Small intestine (tissue), 16 donors: Measurements from ENCODE around the gene CPNE6. TPM values are rescaled to one million over a fixed set of nuclear protein-coding genes. Genes with fewer than 3 reads are reported as not detected.
A peak's percentile ranks its signal among the peaks of the same experiment; 100 is the strongest.
"Not testable (repeated sequence)": the region's sequence is repeated elsewhere in the genome, so short reads cannot be mapped to it uniquely, and the experiment has no call there.

ENCODE experiments used
- DNase-seq, 2 donors: peaks; one replicate each; pipeline versions ENCODE4 v3.0.0 to v3.0.0-alpha.2; 2013
- FAIRE-seq: peaks from 2 replicates; lab custom pipeline; 2012; peaks lifted over from hg19 to GRCh38; lab: Jason Lieb, UNC
- H3K27ac ChIP-seq, 3 donors: one replicate each; pipeline ENCODE4 v1.5.1; 2013; ENCODE audit warnings: low read length in 2 of 3, mild to moderate bottlenecking in 2 of 3, control low read depth in 1 of 3, inconsistent platforms in 1 of 3, low read depth in 1 of 3, moderate library complexity in 1 of 3
- H3K27me3 ChIP-seq, 3 donors: one replicate each; pipeline ENCODE4 v1.6.1; 2013; ENCODE audit warnings: low read length in 3 of 3, inconsistent platforms in 1 of 3; ENCODE audit not compliant: control insufficient read depth in 3 of 3, insufficient read depth in 3 of 3
- H3K36me3 ChIP-seq, 3 donors: one replicate each; pipeline ENCODE4 v1.6.1; 2013; ENCODE audit warnings: low read length in 3 of 3, inconsistent platforms in 1 of 3, low read depth in 1 of 3, mild to moderate bottlenecking in 1 of 3, moderate library complexity in 1 of 3; ENCODE audit not compliant: control insufficient read depth in 3 of 3, insufficient read depth in 2 of 3
- H3K4me1 ChIP-seq, 3 donors: one replicate each; pipeline ENCODE4 v1.6.1; 2013; ENCODE audit warnings: low read length in 2 of 3, inconsistent platforms in 1 of 3, low read depth in 1 of 3, mild to moderate bottlenecking in 1 of 3, moderate library complexity in 1 of 3; ENCODE audit not compliant: control insufficient read depth in 3 of 3, insufficient read depth in 2 of 3
- H3K4me3 ChIP-seq, 3 donors: one replicate each; pipeline ENCODE4 v1.5.1; 2013; ENCODE audit warnings: low read length in 3 of 3, control low read depth in 1 of 3, inconsistent platforms in 1 of 3, low read depth in 1 of 3, mild to moderate bottlenecking in 1 of 3, moderate library complexity in 1 of 3
- H3K9me3 ChIP-seq, 2 donors: one replicate each; pipeline ENCODE4 v1.6.1; 2013; ENCODE audit warnings: low read depth in 1 of 2, low read length in 1 of 2; ENCODE audit not compliant: control insufficient read depth in 2 of 2, insufficient read depth in 1 of 2
- WGBS, 3 donors: extraction: QIAGEN DNeasy Blood & Tissue Kit; methylation state at CpG; one replicate each; pipeline ENCODE4 v1.1.7; 2013; 5-methylcytosine and 5-hydroxymethylcytosine counted together
- long read RNA-seq, 10 donors: transcript quantifications; one replicate each; lab custom pipeline, GENCODE V29; 2026
- polyA plus RNA-seq, 4 donors: library from polyadenylated mRNA; stranded (reverse) in 3 of 4; unstranded in 1 of 4; fragments of 200-250 nt in 3 of 4; fragments of 120-200 nt in 1 of 4; gene quantifications; one replicate each; pipeline versions ENCODE4 v1.2.1 to v1.2.3, GENCODE V29; 2013
- donor health status: healthy with polysubstance abuse.
- donor health status: control.
- donor health status: control.
- donor health status: Bipolar disorder and iron deficiency.
- donor health status: healthy.

Gene CPNE6
- 10 to 100 TPM in 1 of 4 donors, 1 to 10 TPM in 2, under 1 TPM in 1; 0.03 to 10.7 (median 4.2) TPM for polyA plus RNA-seq
- long read RNA-seq, donor 1: 0 reads
- long read RNA-seq, donor 2: 0 reads
- long read RNA-seq, donor 3: 0 reads
- long read RNA-seq, donor 4: 0 reads
- long read RNA-seq, donor 5: 0 reads
- long read RNA-seq, donor 6: 0 reads
- long read RNA-seq, donor 7: 0 reads
- long read RNA-seq, donor 8: 0 reads
- long read RNA-seq, donor 9: 0 reads
- long read RNA-seq, donor 10: 0 reads

GRCh38 chr14:24071144-24071697 is at the start of gene CPNE6:
Gene CPNE6 (plus strand): TSS chr14:24071562. CDS start chr14:24072937, 1,375 bp downstream.
- FAIRE-seq (no peak), DNase-seq (no peak)
- WGBS, 3 donors: 55 to 66% (median 65%) methylated on average over 12 to 19 of the region's 19 CpGs
- Histone ChIP-seq H3K4me3 (no peak within 1 kb of the TSS), H3K9me3 (no peaks in the 10 kb centered on the region), H3K27ac (peak within 1 kb of the TSS in 2 of 3 donors; percentile 19 to 81), H3K4me1 (peaks cover 4 to 65% (median 12%) of the 10 kb centered on the region in 3 donors), H3K36me3 (peaks cover 0 to 2% (median 0%) of the 10 kb centered on the region in 3 donors), H3K27me3 (no peaks in the 10 kb centered on the region)

GRCh38 chr14:24024939-24025418 is 46.4 kb upstream of the CPNE6 start:
- not testable (repeated sequence) for H3K36me3 ChIP-seq, H3K9me3 ChIP-seq, H3K4me1 ChIP-seq, H3K27me3 ChIP-seq, H3K4me3 ChIP-seq, DNase-seq, FAIRE-seq, H3K27ac ChIP-seq
- 87 to 89% (median 88%) methylated on average over 3 of the region's 3 CpGs for WGBS, 3 donors

- not testable (repeated sequence) for H3K4me1 ChIP-seq, H3K36me3 ChIP-seq, H3K27me3 ChIP-seq, H3K9me3 ChIP-seq, FAIRE-seq, DNase-seq, H3K27ac ChIP-seq, H3K4me3 ChIP-seq
- 90 to 100% (median 97%) methylated on average over 2 of the region's 3 CpGs for WGBS, 3 donors
Observed at GRCh38 chr14:24029687-24030086, 41.7 kb upstream of the CPNE6 start.

GRCh38 chr14:24031331-24031730 is 40.0 kb upstream of the CPNE6 start:
- H3K4me1 ChIP-seq, H3K4me3 ChIP-seq, DNase-seq, H3K9me3 ChIP-seq, H3K36me3 ChIP-seq, H3K27me3 ChIP-seq, FAIRE-seq, H3K27ac ChIP-seq: not testable (repeated sequence)
- 88 to 91% (median 90%) methylated on average over 2 of the region's 2 CpGs for WGBS, 3 donors

GRCh38 chr14:24032727-24033418 is 38.5 kb upstream of the CPNE6 start:
- Histone ChIP-seq H3K4me1 (peaks cover 0 to 11% (median 0%) of the 10 kb centered on the region in 3 donors), H3K4me3 (no peak overlapping the region), H3K27ac (no peak overlapping the region), H3K9me3 (peaks cover 0 to 9% of the 10 kb centered on the region in 2 donors), H3K27me3 (no peaks in the 10 kb centered on the region), H3K36me3 (no peaks in the 10 kb centered on the region)
- DNase-seq (no peak), FAIRE-seq (no peak)
- WGBS, 3 donors: 33 to 57% (median 45%) methylated on average over 2 of the region's 2 CpGs

- not testable (repeated sequence) for DNase-seq, FAIRE-seq
Observed at GRCh38 chr14:24035769-24036168, 35.6 kb upstream of the CPNE6 start.

GRCh38 chr14:24036169-24036962 is 35.0 kb upstream of the CPNE6 start:
- Histone ChIP-seq H3K4me1 (peaks cover 0 to 17% (median 0%) of the 10 kb centered on the region in 3 donors), H3K4me3 (peak overlapping the region; percentile 48 to 62 (median 60)), H3K27me3 (no peaks in the 10 kb centered on the region), H3K36me3 (no peaks in the 10 kb centered on the region), H3K27ac (peak overlapping the region; percentile 89 to 95 (median 94)), H3K9me3 (peaks cover 0 to 9% of the 10 kb centered on the region in 2 donors)
- 0 to 1% (median 0%) methylated on average over 38 to 50 of the region's 50 CpGs for WGBS, 3 donors
- FAIRE-seq: no peak
- peak; percentile 91 to 94 for DNase-seq

More at GRCh38 chr14:24035769-24036168, 35.6 kb upstream of the CPNE6 start:
- WGBS, 3 donors: 24 to 50% (median 48%) methylated on average over 3 of the region's 4 CpGs
- not testable (repeated sequence) for H3K27me3 ChIP-seq, H3K36me3 ChIP-seq, H3K9me3 ChIP-seq
- Histone ChIP-seq H3K27ac (peak overlapping the region; percentile 89 to 95 (median 94)), H3K4me1 (peaks cover 0 to 17% (median 0%) of the 10 kb centered on the region in 3 donors), H3K4me3 (peak overlapping the region; percentile 25 to 60 (median 48))
